ENCODE data around the gene KCTD8.

- TF ChIP-seq CTCF (IDR thresholded peaks at IDR 0.05) (no peak), REST (IDR thresholded peaks at IDR 0.05; ENCODE audit: insufficient read depth in 1 of 2, low read depth in 2 of 2, low read length in 1 of 2) (no peak), POLR2AphosphoS5 (IDR thresholded peaks at IDR 0.05; ENCODE audit: low read depth, low read length) (no peak), TCF7L2 (IDR thresholded peaks at IDR 0.05; ENCODE audit: low read depth, low read length) (no peak)
Observed at GRCh38 chr4:44221407-44221806, 227.2 kb downstream of the KCTD8 start.
